ENCODE results near the gene SLK.

SLK gene

GRCh38 chr10:103929381-103929921 lies 37.5 kb upstream of the SLK start:
- no peak overlapping the region for H3K9ac ChIP-seq (ENCODE audit: low read length)
- no peak overlapping the region for H3K27ac ChIP-seq (ENCODE audit: low read depth, low read length)
- no peak overlapping the region for H3K4me3 ChIP-seq (ENCODE audit: low read depth in 1 of 2, low read length in 2 of 2)
- no peaks in the 10 kb centered on the region for H3K36me3 ChIP-seq (ENCODE audit: insufficient read depth, low read length)
- no peaks in the 10 kb centered on the region for H3K4me1 ChIP-seq (ENCODE audit: insufficient read depth, low read length)
- no peaks in the 10 kb centered on the region for H3K9me3 ChIP-seq (ENCODE audit: low read length)
- H3K27me3 ChIP-seq (ENCODE audit: control insufficient read depth in 1 of 2, insufficient read depth in 2 of 2, low read length in 2 of 2) = no peaks in the 10 kb centered on the region

GRCh38 chr10:103930449-103930848 lies 36.5 kb upstream of the SLK start:
- Histone ChIP-seq H3K9me3 (ENCODE audit: low read length) (no peaks in the 10 kb centered on the region), H3K9ac (ENCODE audit: low read length) (no peak overlapping the region), H3K4me1 (ENCODE audit: insufficient read depth, low read length) (no peaks in the 10 kb centered on the region), H3K27me3 (ENCODE audit: control insufficient read depth in 1 of 2, insufficient read depth in 2 of 2, low read length in 2 of 2) (no peaks in the 10 kb centered on the region), H3K36me3 (ENCODE audit: insufficient read depth, low read length) (no peaks in the 10 kb centered on the region), H3K4me3 (ENCODE audit: low read depth in 1 of 2, low read length in 2 of 2) (no peak overlapping the region), H3K27ac (ENCODE audit: low read depth, low read length) (no peak overlapping the region)

DNA sequence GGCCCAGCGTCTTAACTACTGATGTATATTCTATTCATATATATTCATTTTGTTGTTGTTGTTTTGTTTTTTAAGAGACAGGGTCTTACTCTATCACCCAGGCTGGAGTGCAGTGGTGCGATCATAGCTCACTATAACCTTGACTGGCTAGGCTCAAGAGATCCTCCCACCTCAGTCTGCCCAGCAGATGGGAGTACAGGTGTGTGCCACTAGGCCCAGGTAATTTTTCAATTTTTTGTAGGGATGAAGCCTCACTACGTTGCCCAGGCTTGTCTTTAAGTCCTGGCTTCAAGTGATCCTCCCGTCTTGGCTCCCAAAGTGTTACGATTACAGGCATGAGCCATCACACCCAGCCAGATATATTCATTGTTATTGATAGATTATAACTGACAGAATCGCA lies 36.1 kb upstream of the SLK start:
- Histone ChIP-seq H3K27me3 (ENCODE audit: control insufficient read depth in 1 of 2, insufficient read depth in 2 of 2, low read length in 2 of 2) (no peaks in the 10 kb centered on the region), H3K9ac (ENCODE audit: low read length) (no peak overlapping the region), H3K4me1 (ENCODE audit: insufficient read depth, low read length) (no peaks in the 10 kb centered on the region), H3K4me3 (ENCODE audit: low read depth in 1 of 2, low read length in 2 of 2) (no peak overlapping the region), H3K9me3 (ENCODE audit: low read length) (no peaks in the 10 kb centered on the region), H3K36me3 (ENCODE audit: insufficient read depth, low read length) (no peaks in the 10 kb centered on the region), H3K27ac (ENCODE audit: low read depth, low read length) (no peak overlapping the region)

- Histone ChIP-seq H3K36me3 (ENCODE audit: insufficient read depth, low read length) (no peaks in the 10 kb centered on the region), H3K27ac (ENCODE audit: low read depth, low read length) (no peak overlapping the region)
Measured at GRCh38 chr10:103931603-103932002, 35.3 kb upstream of the SLK start.

GRCh38 chr10:103932271-103932670 lies 34.7 kb upstream of the SLK start:
- Histone ChIP-seq H3K27me3 (ENCODE audit: control insufficient read depth in 1 of 2, insufficient read depth in 2 of 2, low read length in 2 of 2) (no peaks in the 10 kb centered on the region), H3K9ac (ENCODE audit: low read length) (no peak overlapping the region), H3K27ac (ENCODE audit: low read depth, low read length) (no peak overlapping the region), H3K36me3 (ENCODE audit: insufficient read depth, low read length) (no peaks in the 10 kb centered on the region), H3K4me3 (ENCODE audit: low read depth in 1 of 2, low read length in 2 of 2) (no peak overlapping the region), H3K4me1 (ENCODE audit: insufficient read depth, low read length) (no peaks in the 10 kb centered on the region), H3K9me3 (ENCODE audit: low read length) (no peaks in the 10 kb centered on the region)

More at GRCh38 chr10:103931603-103932002, 35.3 kb upstream of the SLK start:
- H3K9ac ChIP-seq (ENCODE audit: low read length) = no peak overlapping the region
- no peak overlapping the region for H3K4me3 ChIP-seq (ENCODE audit: low read depth in 1 of 2, low read length in 2 of 2)
- H3K27me3 ChIP-seq (ENCODE audit: control insufficient read depth in 1 of 2, insufficient read depth in 2 of 2, low read length in 2 of 2) = no peaks in the 10 kb centered on the region
- H3K4me1 ChIP-seq (ENCODE audit: insufficient read depth, low read length) = no peaks in the 10 kb centered on the region
- H3K9me3 ChIP-seq (ENCODE audit: low read length) = no peaks in the 10 kb centered on the region

- Histone ChIP-seq H3K4me3 (ENCODE audit: low read depth in 1 of 2, low read length in 2 of 2) (no peak overlapping the region), H3K4me1 (ENCODE audit: insufficient read depth, low read length) (no peaks in the 10 kb centered on the region), H3K36me3 (ENCODE audit: insufficient read depth, low read length) (no peaks in the 10 kb centered on the region)
Measured at GRCh38 chr10:103932971-103933370, 34.0 kb upstream of the SLK start.

GRCh38 chr10:103933557-103934121 lies 33.3 kb upstream of the SLK start:
- H3K36me3 ChIP-seq (ENCODE audit: insufficient read depth, low read length) = no peaks in the 10 kb centered on the region
- no peak overlapping the region for H3K9ac ChIP-seq (ENCODE audit: low read length)
- no peak overlapping the region for H3K4me3 ChIP-seq (ENCODE audit: low read depth in 1 of 2, low read length in 2 of 2)
- H3K27ac ChIP-seq (ENCODE audit: low read depth, low read length) = no peak overlapping the region
- no peaks in the 10 kb centered on the region for H3K27me3 ChIP-seq (ENCODE audit: control insufficient read depth in 1 of 2, insufficient read depth in 2 of 2, low read length in 2 of 2)
- H3K9me3 ChIP-seq (ENCODE audit: low read length) = no peaks in the 10 kb centered on the region
- H3K4me1 ChIP-seq (ENCODE audit: insufficient read depth, low read length) = no peaks in the 10 kb centered on the region

More at GRCh38 chr10:103932971-103933370, 34.0 kb upstream of the SLK start:
- Histone ChIP-seq H3K27ac (ENCODE audit: low read depth, low read length) (no peak overlapping the region), H3K9ac (ENCODE audit: low read length) (no peak overlapping the region), H3K9me3 (ENCODE audit: low read length) (no peaks in the 10 kb centered on the region), H3K27me3 (ENCODE audit: control insufficient read depth in 1 of 2, insufficient read depth in 2 of 2, low read length in 2 of 2) (no peaks in the 10 kb centered on the region)

DNA sequence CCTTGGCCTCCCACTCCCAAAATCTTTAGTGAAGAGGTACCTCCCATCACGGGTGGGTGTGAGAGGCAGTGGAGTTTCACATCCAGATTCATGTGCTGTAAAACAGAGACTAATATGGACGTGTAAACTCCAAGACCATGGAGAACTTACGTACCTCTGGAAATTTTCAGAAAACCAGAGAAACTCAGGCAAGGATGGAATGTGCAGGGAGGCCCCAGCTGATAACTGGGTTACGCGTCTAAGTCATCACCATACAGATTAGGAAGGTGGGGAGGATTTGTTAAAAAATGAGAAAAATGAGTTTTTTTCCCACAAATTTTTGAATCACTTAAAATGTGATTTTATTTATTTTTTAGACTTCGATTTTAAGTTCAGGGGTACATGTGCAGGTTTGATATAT lies 32.6 kb upstream of the SLK start:
- H3K4me1 ChIP-seq (ENCODE audit: insufficient read depth, low read length) = no peaks in the 10 kb centered on the region
- no peaks in the 10 kb centered on the region for H3K9me3 ChIP-seq (ENCODE audit: low read length)
- H3K27me3 ChIP-seq (ENCODE audit: control insufficient read depth in 1 of 2, insufficient read depth in 2 of 2, low read length in 2 of 2) = no peaks in the 10 kb centered on the region
- no peak overlapping the region for H3K4me3 ChIP-seq (ENCODE audit: low read depth in 1 of 2, low read length in 2 of 2)
- no peak overlapping the region for H3K9ac ChIP-seq (ENCODE audit: low read length)
- H3K27ac ChIP-seq (ENCODE audit: low read depth, low read length) = no peak overlapping the region
- H3K36me3 ChIP-seq (ENCODE audit: insufficient read depth, low read length) = no peaks in the 10 kb centered on the region

GRCh38 chr10:103936022-103936421 lies 30.9 kb upstream of the SLK start:
- no peak overlapping the region for H3K9ac ChIP-seq (ENCODE audit: low read length)

GRCh38 chr10:103939522-103939921 lies 27.4 kb upstream of the SLK start:
- Histone ChIP-seq H3K4me3 (ENCODE audit: low read depth in 1 of 2, low read length in 2 of 2) (no peak overlapping the region), H3K36me3 (ENCODE audit: insufficient read depth, low read length) (no peaks in the 10 kb centered on the region), H3K4me1 (ENCODE audit: insufficient read depth, low read length) (no peaks in the 10 kb centered on the region)

More at GRCh38 chr10:103936022-103936421, 30.9 kb upstream of the SLK start:
- Histone ChIP-seq H3K4me1 (ENCODE audit: insufficient read depth, low read length) (no peaks in the 10 kb centered on the region), H3K27me3 (ENCODE audit: control insufficient read depth in 1 of 2, insufficient read depth in 2 of 2, low read length in 2 of 2) (no peaks in the 10 kb centered on the region), H3K4me3 (ENCODE audit: low read depth in 1 of 2, low read length in 2 of 2) (no peak overlapping the region), H3K27ac (ENCODE audit: low read depth, low read length) (no peak overlapping the region), H3K36me3 (ENCODE audit: insufficient read depth, low read length) (no peaks in the 10 kb centered on the region), H3K9me3 (ENCODE audit: low read length) (no peaks in the 10 kb centered on the region)

DNA sequence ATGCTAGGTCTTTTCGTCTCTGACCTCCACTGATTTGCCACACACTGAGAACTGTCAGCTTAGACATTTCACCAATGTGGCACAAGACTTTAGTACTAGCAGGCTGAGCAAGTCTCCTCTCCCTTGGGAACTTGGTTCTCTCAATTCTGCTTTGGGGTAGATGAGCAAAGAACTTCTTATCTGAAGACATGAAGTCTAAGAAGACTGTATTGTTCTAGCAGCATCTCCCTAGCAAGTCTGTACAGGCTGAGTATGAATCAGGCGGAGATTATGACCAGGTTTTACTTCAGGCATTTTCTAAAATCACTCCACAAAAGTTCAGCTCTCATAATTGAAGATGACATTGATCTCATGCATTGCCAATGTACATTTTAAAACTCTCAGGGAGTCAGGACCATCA lies 25.1 kb upstream of the SLK start:
- H3K4me3 ChIP-seq (ENCODE audit: low read depth in 1 of 2, low read length in 2 of 2) = no peak overlapping the region
- no peaks in the 10 kb centered on the region for H3K4me1 ChIP-seq (ENCODE audit: insufficient read depth, low read length)
- H3K9ac ChIP-seq (ENCODE audit: low read length) = no peak overlapping the region
- H3K27ac ChIP-seq (ENCODE audit: low read depth, low read length) = no peak overlapping the region
- H3K36me3 ChIP-seq (ENCODE audit: insufficient read depth, low read length) = no peaks in the 10 kb centered on the region
- H3K27me3 ChIP-seq (ENCODE audit: control insufficient read depth in 1 of 2, insufficient read depth in 2 of 2, low read length in 2 of 2) = no peaks in the 10 kb centered on the region
- H3K9me3 ChIP-seq (ENCODE audit: low read length) = no peaks in the 10 kb centered on the region

More at GRCh38 chr10:103939522-103939921, 27.4 kb upstream of the SLK start:
- Histone ChIP-seq H3K27me3 (ENCODE audit: control insufficient read depth in 1 of 2, insufficient read depth in 2 of 2, low read length in 2 of 2) (no peaks in the 10 kb centered on the region), H3K9me3 (ENCODE audit: low read length) (no peaks in the 10 kb centered on the region), H3K27ac (ENCODE audit: low read depth, low read length) (no peak overlapping the region), H3K9ac (ENCODE audit: low read length) (no peak overlapping the region)

GRCh38 chr10:103942866-103943265 lies 24.1 kb upstream of the SLK start:
- Histone ChIP-seq H3K27me3 (ENCODE audit: control insufficient read depth in 1 of 2, insufficient read depth in 2 of 2, low read length in 2 of 2) (no peaks in the 10 kb centered on the region), H3K4me3 (ENCODE audit: low read depth in 1 of 2, low read length in 2 of 2) (no peak overlapping the region)

More at GRCh38 chr10:103942866-103943265, 24.1 kb upstream of the SLK start:
- H3K27ac ChIP-seq (ENCODE audit: low read depth, low read length) = no peak overlapping the region
- H3K36me3 ChIP-seq (ENCODE audit: insufficient read depth, low read length) = no peaks in the 10 kb centered on the region
- no peaks in the 10 kb centered on the region for H3K4me1 ChIP-seq (ENCODE audit: insufficient read depth, low read length)
- H3K9me3 ChIP-seq (ENCODE audit: low read length) = no peaks in the 10 kb centered on the region
- no peak overlapping the region for H3K9ac ChIP-seq (ENCODE audit: low read length)

Data from muscle layer of colon (tissue), 2 donors.